HFFc6 (cell line): ENCODE data around the gene CDK17. TPM values are rescaled to one million over a fixed set of nuclear protein-coding genes. Genes with fewer than 3 reads are reported as not detected.

ENCODE experiments used
- DNase-seq: peaks from one replicate; pipeline ENCODE4 v3.0.0-alpha.2; 2018
- H3K27ac Mint-ChIP-seq: 2 replicates; pipeline ENCODE4 v1.8.0; 2020; ENCODE audit warnings: mild to moderate bottlenecking, mixed read lengths
- H3K27me3 Mint-ChIP-seq: 2 replicates; pipeline ENCODE4 v1.8.0; 2021; ENCODE audit warnings: mild to moderate bottlenecking, moderate library complexity, mixed read lengths; ENCODE audit not compliant: insufficient read depth
- H3K36me3 Mint-ChIP-seq: 2 replicates; pipeline ENCODE4 v1.8.0; 2021; ENCODE audit warnings: low read depth, mixed read lengths
- H3K4me1 Mint-ChIP-seq: 2 replicates; pipeline ENCODE4 v1.8.0; 2020; ENCODE audit warnings: low read depth, mixed read lengths
- H3K4me3 Mint-ChIP-seq: 2 replicates; pipeline ENCODE4 v1.8.0; 2020; ENCODE audit warnings: mild to moderate bottlenecking, moderate library complexity, mixed read lengths
- H3K9me3 Mint-ChIP-seq: 2 replicates; pipeline ENCODE4 v1.8.0; 2020; ENCODE audit warnings: mild to moderate bottlenecking, mixed read lengths
- total RNA-seq, 6 experiments: library from RNA; stranded (reverse); fragmentation: NEBNext Ultra II Directional; extraction: Animal tissue kit (Norgen Biotek cat#: 25700); gene quantifications; 2 replicates in 1 of 6; 3 replicates in 5 of 6; pipeline ENCODE4 v1.2.3, GENCODE V29; 2021
- TF ChIP-seq, protein P1 (sequence below): fragments of 200-600 bp; sonication (generic); IDR thresholded peaks from 2 replicates; pipeline ENCODE4 v1.5.0; 2021; ENCODE audit warnings: antibody characterized with exemption, mild to moderate bottlenecking

Gene CDK17
- total RNA-seq, 6 experiments from 2014 or later: 24.6 to 28.8 (median 26.5) TPM

DNA sequence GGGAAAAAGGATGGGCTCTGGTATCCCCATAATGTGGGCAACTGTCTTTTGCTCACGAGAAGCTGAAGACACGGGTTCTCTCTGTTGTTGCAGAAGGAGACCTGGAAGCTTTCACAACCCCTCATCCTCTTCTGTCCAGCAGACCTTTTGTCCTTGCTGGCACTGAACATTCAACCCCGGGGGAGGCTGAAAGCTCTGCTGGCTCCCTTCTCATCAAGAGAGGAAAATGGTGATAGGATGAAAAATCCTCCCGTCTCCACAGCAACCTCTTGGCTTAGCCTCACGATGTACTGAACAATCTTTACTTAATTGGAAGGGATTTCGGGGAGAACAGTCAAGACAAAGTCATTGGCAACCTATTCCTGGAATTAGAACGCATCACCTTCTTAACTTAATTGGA is 167.1 kb downstream of the CDK17 start:
- peaks cover 23% of the 10 kb centered on the region; the same call in 1 of the 2 replicates for H3K36me3 Mint-ChIP-seq
- H3K27ac Mint-ChIP-seq: peak overlapping the region; percentile 99

DNA sequence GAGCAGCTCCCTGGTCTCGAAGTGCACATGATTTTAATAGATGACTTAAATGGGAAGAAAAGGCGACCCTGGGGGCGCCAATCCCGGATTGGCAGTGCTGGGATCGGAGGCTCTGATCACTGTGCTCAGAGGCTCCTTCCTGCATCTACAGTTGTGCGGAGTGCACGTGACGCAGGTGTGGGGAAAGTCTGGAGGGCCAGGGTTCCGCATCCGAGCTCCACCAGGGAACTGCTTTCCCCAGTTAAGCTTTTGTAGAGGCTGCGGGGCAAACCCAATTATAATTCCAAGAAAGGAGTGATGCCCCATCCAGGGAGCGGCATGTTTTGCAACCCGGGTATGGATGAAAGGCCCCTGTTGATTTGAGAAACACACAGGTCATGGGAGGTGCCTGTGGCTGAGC is 169.6 kb downstream of the CDK17 start:
- Mint-ChIP-seq H3K4me1 (peaks cover 32% of the 10 kb centered on the region), H3K9me3 (no peaks in the 10 kb centered on the region), H3K27ac (peak overlapping the region; percentile 31), H3K4me3 (no peak overlapping the region), H3K27me3 (no peaks in the 10 kb centered on the region; the same call in none of the 2 replicates), H3K36me3 (peaks cover 31% of the 10 kb centered on the region)
- no peak for DNase-seq
- TF ChIP-seq, protein P1, sequence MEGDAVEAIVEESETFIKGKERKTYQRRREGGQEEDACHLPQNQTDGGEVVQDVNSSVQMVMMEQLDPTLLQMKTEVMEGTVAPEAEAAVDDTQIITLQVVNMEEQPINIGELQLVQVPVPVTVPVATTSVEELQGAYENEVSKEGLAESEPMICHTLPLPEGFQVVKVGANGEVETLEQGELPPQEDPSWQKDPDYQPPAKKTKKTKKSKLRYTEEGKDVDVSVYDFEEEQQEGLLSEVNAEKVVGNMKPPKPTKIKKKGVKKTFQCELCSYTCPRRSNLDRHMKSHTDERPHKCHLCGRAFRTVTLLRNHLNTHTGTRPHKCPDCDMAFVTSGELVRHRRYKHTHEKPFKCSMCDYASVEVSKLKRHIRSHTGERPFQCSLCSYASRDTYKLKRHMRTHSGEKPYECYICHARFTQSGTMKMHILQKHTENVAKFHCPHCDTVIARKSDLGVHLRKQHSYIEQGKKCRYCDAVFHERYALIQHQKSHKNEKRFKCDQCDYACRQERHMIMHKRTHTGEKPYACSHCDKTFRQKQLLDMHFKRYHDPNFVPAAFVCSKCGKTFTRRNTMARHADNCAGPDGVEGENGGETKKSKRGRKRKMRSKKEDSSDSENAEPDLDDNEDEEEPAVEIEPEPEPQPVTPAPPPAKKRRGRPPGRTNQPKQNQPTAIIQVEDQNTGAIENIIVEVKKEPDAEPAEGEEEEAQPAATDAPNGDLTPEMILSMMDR: no peak

More for the DNA sequence above, 167.1 kb downstream of the CDK17 start:
- Mint-ChIP-seq H3K4me1 (peaks cover 55% of the 10 kb centered on the region), H3K4me3 (no peak overlapping the region), H3K9me3 (no peaks in the 10 kb centered on the region), H3K27me3 (peaks cover 2% of the 10 kb centered on the region)
- no peak for DNase-seq
- TF ChIP-seq, protein P1: no peak

DNA sequence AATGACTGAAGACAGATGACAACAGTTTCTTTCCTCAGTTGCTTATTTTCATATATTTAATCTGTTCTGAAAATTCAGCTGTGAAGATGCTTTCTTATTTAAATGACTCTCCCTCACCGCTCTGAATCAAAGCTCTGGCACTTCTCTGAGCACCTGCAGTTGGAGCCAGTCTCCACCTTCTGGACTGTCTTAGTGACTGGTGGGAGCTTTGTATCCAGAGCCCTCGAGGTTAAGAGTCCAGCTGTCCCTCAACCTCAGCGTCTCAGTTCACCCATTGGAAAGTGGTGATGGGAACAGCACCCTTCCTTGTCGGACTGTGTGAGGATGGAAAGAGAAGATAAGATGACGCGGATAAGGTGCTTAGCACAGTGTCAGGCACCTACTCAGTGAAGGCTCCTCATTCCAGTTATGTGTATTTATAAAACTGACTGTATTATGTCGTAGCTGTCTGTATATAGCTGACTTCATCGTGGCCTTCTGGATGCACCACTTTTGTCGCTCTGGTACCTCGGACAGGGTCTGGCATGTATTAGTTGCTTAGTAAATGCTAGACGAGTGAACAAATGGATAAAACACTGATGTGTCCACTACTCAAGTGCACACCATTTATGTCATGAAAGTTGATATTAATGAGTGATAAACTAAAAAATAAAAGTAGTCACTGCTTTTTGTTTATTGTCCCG is 171.5 kb downstream of the CDK17 start:
- Mint-ChIP-seq H3K4me3 (no peak overlapping the region), H3K27me3 (no peaks in the 10 kb centered on the region; the same call in none of the 2 replicates), H3K9me3 (no peaks in the 10 kb centered on the region), H3K4me1 (peaks cover 14% of the 10 kb centered on the region), H3K36me3 (peaks cover 31% of the 10 kb centered on the region), H3K27ac (peak overlapping the region; percentile 62)
- DNase-seq: no peak
- TF ChIP-seq, protein P1: no peak

Other genes starting within 250 kb of the CDK17 start
- gene ELK3, start 206.1 kb downstream of the CDK17 start, total RNA-seq: 10 to 100 TPM; 54.5 to 80.7 (median 71.9) TPM
- under 1 TPM; 0.40 to 0.66 (median 0.56) TPM for gene CFAP54, start 89.1 kb upstream of the CDK17 start, total RNA-seq